ENCODE data around the gene NEK4.
"Not testable (repeated sequence)": the region's sequence is repeated elsewhere in the genome, so short reads cannot be mapped to it uniquely, and the experiment has no call there.

The NEK4 gene

DNA sequence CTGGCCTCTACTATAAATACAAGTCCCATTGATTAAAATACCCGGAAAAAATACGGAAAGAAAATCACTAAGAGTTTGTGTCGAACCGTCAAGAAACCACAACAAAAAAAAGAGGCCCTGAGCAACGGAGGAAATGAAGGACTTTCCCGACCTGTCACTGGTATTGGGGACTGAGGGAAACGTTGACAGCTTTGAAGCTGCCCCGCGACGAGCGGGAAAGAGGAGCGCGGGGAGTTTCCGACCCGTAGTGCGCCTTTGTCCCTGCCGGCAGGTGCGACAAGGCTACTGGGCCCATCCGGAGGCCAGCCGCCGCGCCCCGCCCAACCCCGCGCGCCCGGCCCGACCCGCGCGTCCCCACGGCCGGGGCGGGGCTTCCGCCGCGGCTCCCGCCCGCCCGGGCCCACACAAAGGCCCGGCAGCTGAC is 85.4 kb downstream of the NEK4 start:
- in situ Hi-C loops (cut with MboI; ENCODE audit: low pct_unique_long_range_greater_than_20kb, low sequenced_read_pairs) = no loop called here
- DNase-seq = peak; percentile 69

DNA sequence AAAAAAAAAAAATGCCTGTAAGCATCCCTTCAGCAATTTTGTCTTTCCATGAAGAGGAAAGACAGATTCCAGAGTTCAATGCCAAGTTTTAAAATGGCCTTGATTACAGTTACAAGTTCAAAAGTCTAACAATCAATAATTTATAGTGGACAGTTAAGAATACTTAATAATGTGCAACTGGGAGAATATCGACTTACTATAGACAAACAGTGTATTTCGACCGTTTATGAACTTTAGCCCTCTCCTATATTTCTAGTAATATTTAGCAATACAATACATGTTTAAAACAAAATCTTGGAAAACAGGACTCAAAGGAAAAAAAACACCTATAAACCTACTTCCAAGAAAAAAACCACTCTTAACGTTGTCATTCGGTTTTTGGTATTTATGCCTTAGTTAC is 86.6 kb downstream of the NEK4 start:
- in situ Hi-C loops (cut with MboI; ENCODE audit: low pct_unique_long_range_greater_than_20kb, low sequenced_read_pairs) = no loop called here
- DNase-seq = no peak

DNA sequence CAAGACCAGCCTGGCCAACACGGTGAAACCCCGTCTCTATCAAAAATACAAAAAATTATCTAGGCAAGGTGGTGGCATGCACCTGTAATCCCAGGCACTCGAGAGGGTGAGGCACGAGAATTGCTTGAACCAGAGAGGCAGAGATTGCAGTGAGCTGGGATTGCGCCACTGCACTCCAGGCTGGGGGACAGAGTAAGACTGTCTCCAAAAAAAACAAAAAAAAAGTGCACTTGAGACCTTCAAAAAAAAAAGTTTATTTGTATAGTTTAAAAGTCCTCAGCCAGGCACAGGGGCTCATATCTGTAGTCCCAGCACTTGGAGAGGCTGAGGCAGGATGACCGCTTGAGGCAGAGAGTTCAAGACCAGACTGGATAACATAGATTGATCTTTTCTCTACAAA is 87.1 kb downstream of the NEK4 start:
- DNase-seq = no peak
- in situ Hi-C loops (cut with MboI; ENCODE audit: low pct_unique_long_range_greater_than_20kb, low sequenced_read_pairs) = no loop called here

DNA sequence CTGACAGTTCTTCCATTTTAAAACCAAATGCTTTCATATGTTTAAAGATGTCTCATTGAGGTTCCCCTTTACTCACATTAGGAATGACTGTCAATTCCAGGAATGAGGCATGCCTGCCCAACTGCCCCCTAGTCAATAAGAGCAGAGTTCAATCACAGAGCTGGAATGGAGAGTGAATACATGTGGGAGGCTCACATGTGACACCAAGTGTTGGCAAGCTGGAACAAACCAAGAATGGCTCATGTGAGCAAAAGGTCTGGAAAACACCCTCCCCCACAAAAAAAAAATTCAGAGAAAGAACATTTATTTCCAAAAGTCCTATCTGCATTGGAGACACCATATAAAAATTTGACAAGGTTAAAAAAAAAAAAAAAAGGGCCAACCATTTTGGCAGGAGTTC is 88.7 kb downstream of the NEK4 start:
- DNase-seq = peak; percentile 57
- in situ Hi-C loops (cut with MboI; ENCODE audit: low pct_unique_long_range_greater_than_20kb, low sequenced_read_pairs) = no loop called here

DNA sequence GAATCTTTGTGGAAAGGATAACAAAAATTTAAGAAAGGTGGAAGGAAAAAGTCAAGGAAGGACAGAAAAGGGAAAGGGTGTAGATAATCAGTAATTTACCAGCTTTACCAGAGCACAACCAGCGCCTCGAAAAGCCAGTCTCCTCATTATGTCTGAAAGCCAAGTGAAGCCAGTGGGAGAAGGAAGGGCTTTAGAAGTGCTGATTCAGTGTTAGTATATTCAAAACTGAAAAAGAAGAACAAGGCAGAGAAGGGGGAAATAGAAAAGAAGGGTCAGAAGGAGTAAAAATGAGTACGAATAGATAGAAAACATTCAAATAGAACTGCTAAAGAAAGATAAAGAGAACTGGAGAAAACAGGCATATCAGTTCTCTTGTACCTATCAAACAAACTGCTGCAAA is 89.1 kb downstream of the NEK4 start:
- in situ Hi-C loops (cut with MboI; ENCODE audit: low pct_unique_long_range_greater_than_20kb, low sequenced_read_pairs) = no loop called here
- no peak for DNase-seq

DNA sequence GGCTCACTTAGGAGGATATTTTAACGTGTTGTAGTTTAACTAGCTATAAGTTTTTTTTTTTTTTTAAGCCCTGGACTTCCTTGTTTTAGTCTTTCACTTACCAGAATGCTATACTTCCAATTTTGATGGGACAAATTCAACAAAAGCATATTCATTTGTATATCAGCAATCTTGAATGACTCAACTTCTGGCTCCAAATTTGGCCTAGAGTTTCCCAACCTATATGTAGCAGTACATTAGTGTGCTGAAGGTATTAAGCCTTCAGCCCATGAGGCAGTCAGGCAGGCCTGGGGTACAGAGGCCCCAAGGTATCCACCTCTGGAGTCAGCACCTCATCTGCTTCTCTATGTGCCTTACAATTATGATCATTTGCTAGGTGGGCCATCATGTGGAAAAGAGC is 90.9 kb downstream of the NEK4 start:
- in situ Hi-C loops (cut with MboI; ENCODE audit: low pct_unique_long_range_greater_than_20kb, low sequenced_read_pairs) = no loop called here
- no peak for DNase-seq

DNA sequence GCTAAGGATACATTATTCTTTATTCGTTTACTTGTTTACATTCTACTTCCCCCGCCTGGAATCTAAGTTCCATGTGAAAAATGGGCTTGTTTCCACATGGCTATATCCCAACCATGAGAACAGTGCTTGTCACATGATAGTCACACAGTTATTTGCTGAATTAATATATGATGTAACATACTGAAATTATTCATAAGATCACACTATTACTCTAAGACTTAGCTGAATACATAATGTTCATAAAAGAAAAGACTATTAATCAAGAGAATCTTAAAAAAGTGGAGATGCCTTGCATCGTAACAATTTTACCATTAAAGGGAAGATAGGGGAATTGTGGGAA is 91.6 kb downstream of the NEK4 start:
- in situ Hi-C loops (cut with MboI; ENCODE audit: low pct_unique_long_range_greater_than_20kb, low sequenced_read_pairs) = no loop called here

DNA sequence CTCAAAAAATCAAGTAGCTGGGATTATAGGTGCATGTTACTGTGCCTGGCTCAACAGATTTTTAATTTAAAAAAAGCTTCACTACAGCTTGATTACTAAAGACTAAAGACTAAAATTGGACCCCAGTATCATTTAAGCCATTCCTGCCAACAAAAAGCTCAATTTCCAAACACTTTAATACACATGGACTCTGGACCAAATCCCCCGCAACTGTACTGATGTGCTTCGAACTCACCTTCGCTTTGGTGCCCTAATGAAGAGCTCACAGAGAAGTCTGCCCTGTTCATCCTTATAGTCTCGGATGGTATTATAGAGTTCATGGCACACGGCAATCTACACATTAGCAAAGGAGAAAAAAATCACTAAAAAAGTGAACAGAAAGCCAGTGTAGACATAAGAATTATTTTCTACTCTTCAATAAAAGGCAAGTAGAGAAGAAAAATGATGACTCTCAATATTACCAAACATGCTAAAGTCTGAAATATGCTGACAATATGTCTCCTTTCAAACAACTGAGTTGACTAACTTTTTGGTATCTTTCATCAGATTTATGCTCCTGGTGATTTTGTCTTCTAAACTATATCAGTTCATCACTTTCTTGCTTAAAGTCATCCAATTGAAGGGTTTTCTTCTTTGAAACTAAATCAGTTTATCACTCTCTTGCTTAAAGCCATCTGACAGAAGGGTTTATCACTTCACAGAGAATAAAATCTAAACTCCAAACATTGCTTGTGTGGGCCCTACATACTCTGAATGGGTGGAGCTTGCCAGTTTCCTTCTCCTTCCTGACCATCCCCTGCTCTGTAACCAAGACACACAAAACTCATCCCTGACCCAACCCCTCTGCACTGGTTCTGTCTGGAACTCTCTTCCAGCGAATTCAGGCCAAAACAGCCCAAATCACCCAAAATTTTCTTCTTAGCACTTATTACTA is 92.2 kb downstream of the NEK4 start:
- in situ Hi-C loops (cut with MboI; ENCODE audit: low pct_unique_long_range_greater_than_20kb, low sequenced_read_pairs) = no loop called here
- no peak for DNase-seq

More for the DNA sequence above, 91.6 kb downstream of the NEK4 start:
- no peak for DNase-seq

DNA sequence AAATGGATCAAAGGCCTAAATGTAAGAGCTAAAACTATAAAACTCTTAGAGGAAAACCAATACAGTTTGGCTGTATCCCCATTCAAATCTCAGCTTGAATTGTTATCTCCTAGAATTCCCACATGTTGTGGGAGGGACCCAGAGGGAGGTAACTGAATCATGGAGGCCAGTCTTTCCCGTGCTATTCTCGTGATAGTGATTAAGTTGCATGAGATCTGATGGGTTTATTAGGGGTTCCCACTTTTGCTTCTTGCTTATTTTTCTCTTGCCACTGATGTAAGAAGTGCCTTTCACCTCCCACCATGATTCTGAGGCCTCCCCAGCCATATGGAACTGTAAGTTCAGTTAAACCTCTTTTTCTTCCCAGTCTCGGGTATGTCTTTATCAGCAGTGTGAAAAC is 94.5 kb downstream of the NEK4 start:
- DNase-seq; in situ Hi-C loops (cut with MboI; ENCODE audit: low pct_unique_long_range_greater_than_20kb, low sequenced_read_pairs): not testable (repeated sequence)

DNA sequence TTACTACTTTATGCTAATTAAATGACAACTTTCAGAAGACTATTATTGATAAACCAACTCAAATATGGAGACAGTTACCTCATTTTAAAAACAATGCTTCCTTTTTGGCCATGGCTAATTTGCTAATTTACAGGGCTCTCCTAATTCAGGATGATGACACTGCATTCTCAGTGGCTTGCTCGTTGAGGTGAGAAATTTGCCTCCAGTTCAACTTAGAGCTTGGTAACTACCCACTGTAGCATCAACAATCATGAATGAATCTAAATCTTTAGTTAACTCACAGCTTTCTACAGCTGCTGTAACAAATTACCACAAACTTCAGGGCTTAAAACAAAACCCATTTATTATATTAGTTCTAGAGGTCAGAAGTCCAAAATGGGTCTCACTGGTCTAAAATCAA is 99.1 kb downstream of the NEK4 start:
- in situ Hi-C loops (cut with MboI; ENCODE audit: low pct_unique_long_range_greater_than_20kb, low sequenced_read_pairs) = no loop called here

DNA sequence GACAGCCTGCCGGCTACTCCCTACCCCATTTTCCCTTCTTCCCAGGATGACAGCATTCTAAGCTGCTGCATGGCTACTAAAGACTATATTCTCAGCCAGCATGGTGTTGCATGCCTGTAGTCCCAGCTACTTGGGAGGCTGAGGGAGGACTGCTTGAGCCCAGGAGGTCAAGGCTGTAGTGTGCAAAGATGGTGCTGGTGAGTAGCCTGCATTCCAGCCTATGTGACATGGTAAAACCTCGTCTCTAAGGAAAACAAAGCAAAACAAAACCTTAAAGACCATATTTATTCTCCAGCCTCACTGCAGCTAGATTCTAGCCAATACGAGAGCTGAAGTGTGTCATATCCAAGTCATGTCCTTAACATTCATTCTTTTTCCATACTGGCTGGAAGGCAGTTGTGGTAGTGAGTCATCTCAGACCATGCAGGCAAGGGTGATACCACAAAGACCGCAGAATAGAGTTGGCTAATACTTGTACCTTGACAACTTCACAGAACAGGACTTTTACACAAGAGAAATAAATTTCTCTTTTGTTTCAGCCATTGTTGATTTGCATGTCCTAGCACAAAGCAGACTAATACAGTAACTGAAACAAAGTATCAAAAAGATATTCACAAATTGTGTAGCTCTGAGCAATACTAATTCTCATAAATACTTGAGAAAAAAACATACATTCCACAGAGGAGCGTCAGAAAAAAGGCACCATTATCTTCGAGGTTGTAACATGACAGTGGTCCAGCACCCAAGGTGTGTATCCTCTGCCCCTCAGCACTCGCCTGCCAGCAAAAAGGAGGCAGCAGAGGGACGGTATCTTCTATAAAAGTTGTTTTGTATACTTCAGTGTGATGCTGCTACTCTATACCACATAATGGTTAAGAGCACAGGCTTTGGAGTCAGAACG is 99.9 kb downstream of the NEK4 start:
- in situ Hi-C loops (cut with MboI; ENCODE audit: low pct_unique_long_range_greater_than_20kb, low sequenced_read_pairs) = no loop called here
- peak; percentile 90 for DNase-seq

More for the DNA sequence above, 99.1 kb downstream of the NEK4 start:
- DNase-seq = no peak

DNA sequence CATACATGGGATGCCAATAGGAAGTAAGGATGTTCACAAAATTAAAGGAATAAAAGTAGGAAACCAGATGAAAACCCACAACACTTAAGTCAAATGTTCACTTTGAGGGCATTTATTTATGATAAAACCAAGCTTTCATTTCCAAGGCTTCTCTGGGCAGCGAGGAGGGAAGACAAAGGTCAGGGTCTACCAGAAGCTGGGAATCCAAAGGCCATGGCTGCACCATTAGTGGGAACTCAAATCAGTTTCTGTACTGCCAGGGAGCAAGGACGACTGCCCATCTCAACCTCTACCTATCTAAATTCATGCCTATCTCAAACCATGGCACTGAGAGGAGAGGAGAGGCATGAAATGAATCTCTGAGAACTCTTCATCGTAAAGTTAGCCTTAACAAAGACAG is 107.6 kb downstream of the NEK4 start:
- in situ Hi-C loops (cut with MboI; ENCODE audit: low pct_unique_long_range_greater_than_20kb, low sequenced_read_pairs) = no loop called here

DNA sequence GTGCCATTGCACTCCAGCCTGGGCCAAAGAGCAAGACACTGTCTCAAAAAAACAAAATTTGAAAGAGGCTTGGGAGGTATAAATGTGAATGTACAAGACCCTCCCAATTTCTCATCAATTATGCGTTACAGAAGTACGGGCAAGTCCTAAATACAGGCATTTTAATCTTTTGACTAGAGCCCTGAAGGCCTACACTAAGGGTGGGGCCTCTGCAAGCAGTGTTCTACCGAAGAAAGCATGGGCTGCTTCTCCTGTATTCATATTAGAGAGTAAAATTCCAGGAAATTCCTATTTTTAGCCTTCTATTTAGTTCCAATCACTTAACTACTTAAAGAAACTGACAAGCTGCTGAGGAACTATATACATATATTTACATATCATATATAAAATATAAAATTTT is 110.7 kb downstream of the NEK4 start:
- in situ Hi-C loops (cut with MboI; ENCODE audit: low pct_unique_long_range_greater_than_20kb, low sequenced_read_pairs) = no loop called here
- no peak for DNase-seq

More for the DNA sequence above, 107.6 kb downstream of the NEK4 start:
- DNase-seq = no peak
